ENCODE results near the gene CNIH3.
"Not testable (repeated sequence)": the region's sequence is repeated elsewhere in the genome, so short reads cannot be mapped to it uniquely, and the experiment has no call there.

Gene CNIH3

DNA sequence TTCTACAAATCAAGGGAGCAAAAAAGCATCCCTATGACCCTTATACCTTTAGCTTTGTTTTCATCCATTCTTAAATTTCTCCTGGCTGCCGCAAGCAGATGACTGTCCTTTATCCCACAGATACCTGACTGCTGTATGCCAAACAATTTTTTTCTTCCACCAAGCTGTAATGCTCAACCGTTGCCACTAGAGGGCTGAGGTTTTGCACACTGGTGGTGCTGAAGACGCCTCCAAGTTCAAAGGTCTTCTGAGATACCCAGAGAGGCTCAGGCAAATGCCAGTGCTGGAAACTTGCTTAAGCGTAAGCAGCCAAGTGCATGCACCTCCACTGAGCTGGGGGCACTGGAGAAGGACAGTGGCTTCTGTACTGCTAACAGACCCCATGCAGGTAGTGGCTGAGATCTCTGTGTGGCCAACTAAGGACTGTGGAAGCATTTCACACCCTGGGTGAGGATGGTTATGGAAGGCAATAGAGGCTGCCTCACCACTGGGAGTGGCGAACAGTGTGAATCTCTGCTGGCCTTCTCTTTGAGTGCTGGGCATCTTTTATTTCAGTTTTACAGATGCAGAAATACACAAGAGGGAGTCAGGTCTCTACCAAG is 28.5 kb downstream of the CNIH3 start:
- DNase-seq, result peak; percentile 32

DNA sequence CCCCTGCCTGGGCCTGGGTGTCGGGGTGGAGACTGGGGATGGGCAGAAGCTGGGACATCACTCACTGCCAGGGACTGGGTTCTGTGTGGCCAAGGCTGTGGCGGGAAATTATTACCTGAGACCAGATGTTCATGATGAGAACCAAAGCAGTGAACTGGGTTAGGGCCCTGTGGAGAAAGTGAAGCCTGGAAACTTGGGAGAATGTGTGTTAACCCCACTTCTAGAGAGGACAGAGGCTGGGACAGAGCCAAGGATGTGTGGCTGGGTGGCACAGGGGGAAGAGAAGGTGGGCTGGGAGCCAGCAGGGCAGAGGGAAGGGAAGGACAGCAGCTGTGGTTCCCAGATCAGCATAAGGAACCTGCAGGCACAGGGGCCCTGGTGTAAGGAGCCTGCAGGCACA is 31.3 kb downstream of the CNIH3 start:
- DNase-seq, result no peak

DNA sequence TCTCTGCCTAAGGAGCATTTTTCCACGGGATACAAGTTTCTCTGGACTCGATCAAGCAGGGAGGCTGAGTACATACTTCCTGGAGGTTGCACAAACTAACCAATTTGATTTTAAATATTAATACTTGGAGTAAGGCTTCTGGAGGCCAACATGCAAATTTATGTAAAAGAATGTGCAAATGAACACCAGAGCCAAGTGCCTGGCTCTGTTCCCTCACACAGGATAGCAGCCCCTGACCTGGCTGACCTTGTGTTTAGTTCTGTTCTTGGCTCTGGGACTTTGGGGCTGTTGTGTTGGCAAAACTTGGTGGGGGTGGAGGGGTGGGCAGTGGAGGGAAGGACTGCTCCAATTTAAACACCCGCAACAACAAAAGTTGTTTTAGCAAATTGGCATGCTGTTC is 34.2 kb downstream of the CNIH3 start:
- DNase-seq, result no peak

DNA sequence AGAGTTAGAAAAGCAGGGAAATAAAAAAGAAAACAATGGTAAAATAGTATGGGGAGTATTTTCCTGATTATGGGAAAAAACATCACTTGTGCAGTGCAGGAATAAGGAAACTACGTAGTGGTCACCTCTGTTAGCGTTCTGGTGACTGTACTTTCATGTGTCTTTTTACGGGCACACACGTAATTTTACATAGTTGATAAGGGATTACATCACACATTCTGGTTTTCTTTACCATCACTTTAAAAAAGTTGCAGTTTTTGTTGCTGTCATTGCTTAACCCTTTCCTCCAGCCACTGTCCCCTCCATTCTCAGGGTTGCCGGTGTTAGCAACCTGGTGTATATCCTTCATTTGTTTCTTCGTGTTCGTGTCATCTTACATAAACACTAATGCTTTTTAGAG is 35.1 kb downstream of the CNIH3 start:
- DNase-seq, result no peak

DNA sequence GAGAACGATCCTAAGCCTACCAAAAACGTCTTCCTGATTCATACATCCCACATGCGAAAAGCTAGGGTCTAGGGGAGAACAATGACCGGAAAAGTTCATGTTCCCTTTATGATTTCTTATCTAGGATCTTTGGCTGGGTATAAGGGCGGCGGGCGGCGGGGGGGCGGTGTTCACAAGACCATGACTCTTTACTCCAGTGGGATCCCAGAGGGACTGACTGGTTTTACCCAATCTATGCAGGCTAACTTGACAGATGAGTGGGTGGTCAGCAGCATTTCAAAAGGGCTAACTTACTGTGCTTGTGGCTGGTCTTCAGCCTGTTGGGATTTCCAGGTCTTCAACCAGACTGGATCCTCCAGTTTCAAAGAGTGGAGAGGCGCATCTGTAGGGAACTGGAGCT is 40.3 kb downstream of the CNIH3 start:
- no peak for DNase-seq

DNA sequence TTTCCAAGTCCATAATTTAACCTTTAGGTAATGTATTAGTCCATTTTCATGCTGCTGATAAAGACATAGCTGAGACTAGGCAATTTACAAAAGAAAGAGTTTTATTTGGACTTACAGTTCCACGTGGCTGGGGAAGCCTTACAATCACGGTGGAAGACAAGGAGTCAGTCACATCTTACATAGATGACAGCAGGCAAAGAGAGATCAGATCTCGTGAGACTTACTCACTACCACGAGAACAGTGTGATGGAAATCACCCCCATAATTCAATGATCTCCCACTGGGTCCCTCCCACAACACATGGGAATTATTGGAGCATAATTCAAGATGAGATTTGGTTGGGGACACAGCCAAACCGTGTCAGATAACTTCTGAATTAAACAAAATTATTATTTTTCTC is 44.0 kb downstream of the CNIH3 start:
- DNase-seq, result no peak

DNA sequence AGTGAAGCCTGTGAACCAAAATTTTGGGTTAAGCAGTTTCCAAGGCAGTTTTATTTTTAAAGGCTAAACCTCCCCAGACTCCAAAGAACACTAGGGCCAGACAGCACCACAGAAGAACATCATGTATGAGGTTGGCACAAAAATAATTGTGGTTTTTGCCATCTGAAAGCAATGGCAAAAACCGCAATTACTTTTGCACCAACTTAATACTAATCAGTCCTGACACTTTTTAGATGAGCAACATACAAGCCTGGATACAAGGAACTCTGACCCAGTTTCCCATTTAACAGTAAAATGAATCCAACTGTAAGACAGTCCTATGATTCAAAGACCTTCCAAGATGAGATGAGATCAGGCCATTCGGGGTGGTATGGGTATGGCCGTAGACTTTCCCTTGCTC is 46.8 kb downstream of the CNIH3 start:
- DNase-seq, result no peak

DNA sequence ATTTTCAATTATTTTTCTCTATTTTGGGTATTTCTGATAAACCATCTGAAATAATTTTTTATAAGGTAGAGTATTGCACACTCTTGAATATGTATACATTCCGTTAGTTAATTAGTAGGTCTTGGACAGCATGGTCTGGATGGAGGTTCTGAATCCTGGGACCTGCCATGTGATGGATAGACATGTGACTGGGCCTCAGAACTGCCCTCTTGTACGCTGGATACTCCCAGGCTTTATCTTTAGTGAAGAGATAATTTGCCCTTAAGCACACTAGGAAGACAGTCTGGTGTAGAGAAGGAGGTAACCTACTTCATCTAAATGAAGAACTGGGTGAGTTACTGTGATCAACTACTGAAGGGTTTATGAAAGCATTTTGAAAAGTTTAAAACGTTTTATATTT is 48.9 kb downstream of the CNIH3 start:
- no peak for DNase-seq

DNA sequence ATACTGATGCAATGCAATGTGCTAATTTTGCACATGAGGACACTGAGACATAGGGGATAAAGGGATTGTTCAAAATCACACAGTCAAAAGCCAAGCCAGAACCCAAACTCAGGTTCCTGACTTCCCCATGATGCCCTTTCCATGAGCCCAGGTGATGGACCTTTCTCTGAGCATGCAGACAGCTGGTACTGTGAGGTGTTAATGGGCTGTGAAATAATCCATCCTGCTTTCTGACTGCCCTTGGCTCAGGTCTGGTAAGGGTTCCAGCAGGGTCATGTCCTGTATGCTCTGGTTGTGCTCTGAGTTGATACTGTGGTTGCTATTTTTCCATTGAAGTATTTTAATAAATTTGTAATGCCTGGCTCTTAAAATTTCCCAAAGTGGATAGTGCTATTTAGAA is 50.0 kb downstream of the CNIH3 start:
- no peak for DNase-seq

DNA sequence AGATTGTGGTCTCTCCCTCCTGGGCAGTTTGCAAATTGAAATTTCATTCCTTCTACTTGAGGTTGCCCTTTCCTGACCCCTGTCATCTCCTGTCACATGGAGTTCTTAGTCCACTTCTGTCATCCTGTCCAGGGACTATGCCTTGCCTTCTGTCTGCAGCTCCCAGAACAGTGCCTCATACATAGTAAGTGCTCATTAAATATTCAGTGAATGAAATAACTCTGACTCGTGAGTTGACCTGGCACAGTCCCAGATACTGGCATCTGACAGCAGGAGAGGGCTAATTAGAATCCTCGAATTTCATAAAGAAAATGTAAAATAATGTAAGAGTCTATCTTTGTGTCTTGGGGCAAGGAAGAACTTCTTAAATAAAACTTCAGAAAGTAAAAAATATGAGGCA is 50.8 kb downstream of the CNIH3 start:
- no peak for DNase-seq

DNA sequence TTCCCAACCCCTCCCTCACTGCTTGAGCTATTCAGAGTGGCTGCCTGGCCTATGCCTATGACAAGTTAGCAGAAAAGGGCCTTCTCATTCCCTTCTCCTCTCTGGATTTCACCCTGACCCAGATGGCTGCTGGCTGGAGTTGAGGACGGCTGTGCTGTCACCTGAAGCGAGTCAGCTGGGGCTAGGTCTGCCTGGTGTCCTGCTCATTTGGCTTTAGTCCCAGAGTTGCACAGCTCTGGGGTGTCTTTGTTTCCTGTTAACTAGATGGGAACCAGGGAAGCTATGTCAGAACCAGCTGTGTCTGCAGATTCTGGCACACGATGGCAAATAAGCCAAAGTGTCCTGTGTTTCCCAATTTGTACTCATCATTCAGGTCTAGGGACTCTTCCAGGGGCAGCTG is 52.9 kb downstream of the CNIH3 start:
- no peak for DNase-seq

DNA sequence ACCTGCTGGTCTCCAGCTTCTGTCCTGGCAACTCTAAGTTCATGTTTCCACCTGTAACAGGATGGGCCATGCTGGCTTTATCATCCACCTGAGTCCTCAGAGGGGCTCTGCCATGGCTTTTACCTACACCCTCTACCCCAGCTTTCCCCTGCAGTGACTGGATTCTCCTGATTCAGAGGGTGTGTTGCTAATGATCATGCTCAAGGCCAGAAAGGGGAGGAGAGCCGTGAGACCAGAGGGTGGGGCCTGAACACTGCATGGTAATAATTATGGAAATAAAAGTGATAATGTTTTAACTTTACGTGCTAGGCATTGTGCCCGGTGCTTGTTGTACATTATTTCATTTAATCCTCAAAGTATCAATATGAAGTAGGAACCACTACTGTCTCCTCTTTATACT is 53.3 kb downstream of the CNIH3 start:
- DNase-seq, result no peak

DNA sequence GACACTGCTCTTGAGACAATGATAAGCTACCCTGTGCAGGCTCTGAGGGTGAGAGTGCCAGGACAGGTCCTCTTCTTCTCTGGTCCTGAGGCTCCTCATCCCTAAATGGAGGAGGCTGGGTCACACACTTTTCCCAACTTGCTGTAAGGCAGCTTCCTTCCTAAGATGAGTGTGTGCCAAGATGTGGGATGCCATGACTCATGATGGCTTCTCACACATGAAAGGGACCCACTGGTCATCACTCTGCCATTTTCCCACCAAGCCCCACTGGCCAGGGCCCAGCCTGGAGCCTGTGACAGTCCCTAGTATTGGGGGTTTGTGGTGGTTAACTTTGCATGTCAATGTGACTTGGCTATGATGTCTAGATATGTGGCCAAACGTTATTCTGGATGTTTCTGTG is 54.4 kb downstream of the CNIH3 start:
- DNase-seq, result no peak

DNA sequence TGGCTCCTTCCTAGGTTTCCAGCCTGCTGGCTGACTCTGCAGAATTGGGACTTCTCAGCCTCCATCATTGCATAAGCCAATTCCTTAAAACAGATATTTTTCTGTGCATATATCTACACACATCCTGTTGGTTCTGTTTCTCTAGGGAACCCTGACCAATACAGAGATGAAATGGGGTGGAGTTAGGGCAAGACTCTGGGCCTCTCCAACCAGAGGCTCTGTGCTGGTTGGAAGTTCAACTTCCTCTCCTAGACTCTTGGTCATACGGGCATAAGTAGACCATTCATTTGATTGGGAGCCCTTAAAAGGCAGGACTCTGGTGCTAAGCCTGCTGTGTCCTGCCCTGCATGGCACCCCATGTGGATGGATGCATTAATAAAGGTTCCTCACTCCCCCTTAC is 55.0 kb downstream of the CNIH3 start:
- DNase-seq, result no peak

DNA sequence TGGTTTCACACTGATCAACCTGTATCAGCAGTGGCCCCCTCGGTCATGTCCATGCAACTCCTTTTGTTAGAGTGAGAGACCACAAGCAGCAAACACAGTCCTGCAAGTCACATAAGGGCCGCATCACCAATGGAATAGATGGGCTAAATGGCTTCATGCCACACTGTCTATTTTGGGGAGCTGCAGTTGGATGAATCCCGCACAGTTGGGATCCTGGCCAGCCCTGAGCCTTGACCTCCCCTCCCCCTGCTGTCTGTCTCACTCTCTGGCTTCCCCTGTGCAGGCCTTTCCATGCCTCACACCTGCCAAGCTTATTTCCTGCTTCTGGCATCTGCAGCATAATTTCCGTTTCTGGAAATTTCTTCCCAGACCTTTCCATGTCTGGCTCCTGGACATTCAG is 57.0 kb downstream of the CNIH3 start:
- DNase-seq, result no peak

DNA sequence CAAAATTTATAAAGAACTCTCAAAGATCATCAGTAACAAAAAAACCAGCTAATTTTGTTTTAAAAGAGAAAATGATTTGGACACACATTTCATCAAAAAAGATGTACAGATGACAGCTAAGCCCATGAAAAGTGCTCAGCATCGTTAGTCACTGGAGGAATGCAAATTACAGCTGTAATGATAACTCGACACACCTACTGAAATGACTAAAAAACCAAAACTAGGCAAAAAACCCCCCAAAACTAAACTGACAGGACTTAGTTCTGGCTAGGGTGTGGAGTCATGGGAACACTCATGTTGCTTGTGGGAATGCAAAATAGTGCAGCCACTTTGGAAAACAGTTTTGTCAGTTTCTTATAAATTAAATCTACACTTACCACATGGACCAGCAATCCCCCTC is 59.5 kb downstream of the CNIH3 start:
- no peak for DNase-seq

DNA sequence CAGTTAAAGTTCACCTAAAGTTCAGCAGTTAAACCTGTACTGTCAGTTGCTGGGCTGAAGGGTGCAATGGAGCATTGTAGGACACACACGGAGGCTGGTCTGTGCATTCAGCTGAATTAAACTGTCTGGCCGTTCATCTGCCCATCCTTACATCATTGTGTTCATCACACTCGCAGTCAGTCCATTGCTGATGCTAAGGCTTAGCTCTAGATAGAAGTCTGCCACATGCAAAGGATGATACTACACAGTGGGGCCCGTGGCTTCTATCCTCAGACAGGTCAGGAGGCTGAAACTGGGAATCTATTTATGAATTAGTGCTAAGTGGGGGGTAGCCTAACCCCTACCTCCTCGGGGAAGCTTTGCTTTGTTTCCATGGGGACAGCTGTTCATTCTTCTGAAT is 60.4 kb downstream of the CNIH3 start:
- DNase-seq, result no peak

DNA sequence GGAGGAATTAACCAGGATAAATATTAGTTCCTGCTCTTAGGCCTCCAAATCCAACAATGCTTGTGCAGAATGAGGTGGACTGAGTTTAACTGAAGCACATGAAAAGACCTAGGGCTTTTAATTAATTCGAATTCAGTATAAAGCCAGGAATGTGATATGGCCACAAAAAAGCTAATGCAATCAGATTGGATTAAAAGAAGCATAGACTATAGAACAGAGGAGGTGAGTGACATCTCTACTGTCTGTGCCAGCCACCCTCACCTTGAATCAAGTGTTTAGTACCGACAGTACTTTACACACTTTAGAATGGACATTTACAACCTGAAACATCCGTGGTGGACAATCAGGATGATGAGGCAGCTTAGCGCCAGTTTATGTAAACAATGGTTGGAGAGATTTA is 62.1 kb downstream of the CNIH3 start:
- no peak for DNase-seq

DNA sequence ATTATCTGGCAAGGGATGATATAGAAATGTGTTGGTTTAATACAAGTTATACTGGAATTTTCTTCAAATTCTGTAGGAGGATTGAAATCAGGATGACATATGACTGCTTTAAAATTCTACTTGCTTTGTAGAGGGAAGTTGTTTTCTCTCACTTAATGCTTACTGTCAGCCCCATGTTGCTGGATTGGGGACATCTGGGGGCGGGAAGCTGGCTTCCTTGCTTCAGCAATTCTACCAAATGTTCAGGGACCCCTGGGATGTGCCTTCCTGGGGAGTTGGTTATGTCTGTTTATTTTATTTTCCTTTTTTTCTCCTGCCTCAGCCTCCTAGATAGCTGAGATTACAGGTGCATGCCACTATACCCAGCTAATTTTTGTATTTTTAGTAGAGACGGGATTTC is 63.5 kb downstream of the CNIH3 start:
- DNase-seq, result no peak

DNA sequence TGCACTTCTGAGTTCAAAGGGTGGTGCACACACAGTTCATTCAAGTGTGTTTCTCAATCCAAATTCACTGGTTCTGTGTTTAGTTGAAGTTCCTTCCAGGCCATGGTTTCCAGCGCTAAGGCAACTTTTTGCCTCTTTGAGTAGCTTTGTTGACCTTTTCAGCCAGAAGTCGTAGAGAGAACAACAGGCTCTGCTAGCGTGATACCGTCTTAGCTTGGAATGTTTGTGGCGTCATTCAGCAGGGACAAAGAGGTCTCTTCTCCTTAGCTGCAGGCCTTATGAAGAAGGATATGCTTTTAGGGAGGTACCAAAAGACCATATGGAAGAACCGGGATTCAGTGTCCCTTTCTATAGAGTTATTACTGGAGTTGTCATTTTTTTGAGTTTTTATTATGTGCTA is 65.7 kb downstream of the CNIH3 start:
- no peak for DNase-seq

DNA sequence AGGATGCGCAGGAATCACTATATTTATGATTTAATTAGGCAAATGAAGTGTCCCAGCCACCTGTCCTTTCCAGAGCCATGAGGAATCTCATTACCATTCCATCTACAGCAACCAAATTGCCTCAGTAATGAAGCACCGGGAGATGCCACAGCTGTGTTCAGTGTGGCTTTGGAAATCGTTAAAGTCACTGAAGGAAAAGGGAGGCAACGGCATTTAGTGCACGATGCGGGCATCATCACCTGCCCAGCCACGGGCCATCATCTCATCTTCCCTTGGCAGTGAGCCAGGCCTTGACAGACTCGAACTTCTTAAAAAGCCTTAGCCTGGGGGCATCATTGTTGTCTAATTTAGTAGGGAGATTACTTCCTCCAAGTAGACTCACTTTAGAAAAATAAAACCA is 67.8 kb downstream of the CNIH3 start:
- DNase-seq, result peak; percentile 45

DNA sequence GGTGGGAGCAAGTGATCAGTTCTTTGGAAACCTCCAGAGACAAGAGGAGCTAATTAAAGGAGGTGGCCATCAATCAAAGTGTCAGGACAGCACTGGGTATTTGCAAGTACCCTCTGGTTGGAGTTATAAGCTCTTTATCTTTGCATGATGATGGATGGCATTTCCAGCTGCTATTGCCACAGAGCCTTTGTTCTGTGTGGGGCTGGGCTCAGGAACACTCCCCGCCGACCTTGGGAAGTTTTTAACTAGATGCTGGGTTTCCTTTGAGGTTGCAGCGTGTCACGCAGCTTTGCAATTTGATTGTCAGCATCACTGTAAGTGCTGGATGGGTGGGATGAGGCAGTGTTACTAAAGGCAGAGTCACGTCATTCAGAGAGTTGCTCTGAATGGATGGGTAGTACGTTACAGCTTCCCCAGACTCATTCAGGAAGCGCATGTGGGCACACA is 68.9 kb downstream of the CNIH3 start:
- DNase-seq, result peak; percentile 10

DNA sequence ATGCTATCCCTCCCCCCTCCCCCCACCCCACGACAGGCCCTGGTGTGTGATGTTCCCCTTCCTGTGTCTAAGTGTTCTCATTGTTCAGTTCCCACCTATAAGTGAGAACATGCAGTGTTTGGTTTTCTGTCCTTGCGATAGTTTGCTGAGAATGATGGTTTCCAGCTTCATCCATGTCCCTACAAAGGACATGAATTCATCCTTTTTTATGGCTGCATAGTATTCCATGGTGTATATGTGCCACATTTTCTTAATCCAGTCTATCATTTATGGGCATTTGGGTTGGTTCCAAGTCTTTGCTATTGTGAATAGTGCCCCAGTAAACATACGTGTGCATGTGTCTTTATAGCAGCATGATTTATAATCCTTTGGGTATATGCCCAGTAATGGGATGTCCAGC is 70.0 kb downstream of the CNIH3 start:
- not testable (repeated sequence) for DNase-seq

DNA sequence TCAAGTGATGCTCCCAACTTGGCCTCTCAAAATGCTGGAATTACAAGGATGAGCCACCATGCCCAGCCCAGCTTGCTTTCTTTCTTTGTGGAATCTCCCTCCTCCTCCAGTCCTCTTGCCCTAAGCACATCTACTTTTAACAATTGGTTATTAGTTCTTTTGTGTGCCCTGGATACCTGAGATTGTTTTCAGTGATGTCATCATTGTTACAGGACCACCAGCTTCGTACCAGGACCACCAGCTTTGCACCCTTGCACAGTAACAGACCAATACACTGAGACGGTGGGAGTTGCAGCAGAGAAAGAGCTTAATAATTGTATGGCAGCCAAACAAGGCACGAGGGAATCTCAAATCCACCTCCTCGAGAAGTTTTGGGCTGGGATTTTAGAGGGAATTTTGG is 71.3 kb downstream of the CNIH3 start:
- DNase-seq, result no peak

DNA sequence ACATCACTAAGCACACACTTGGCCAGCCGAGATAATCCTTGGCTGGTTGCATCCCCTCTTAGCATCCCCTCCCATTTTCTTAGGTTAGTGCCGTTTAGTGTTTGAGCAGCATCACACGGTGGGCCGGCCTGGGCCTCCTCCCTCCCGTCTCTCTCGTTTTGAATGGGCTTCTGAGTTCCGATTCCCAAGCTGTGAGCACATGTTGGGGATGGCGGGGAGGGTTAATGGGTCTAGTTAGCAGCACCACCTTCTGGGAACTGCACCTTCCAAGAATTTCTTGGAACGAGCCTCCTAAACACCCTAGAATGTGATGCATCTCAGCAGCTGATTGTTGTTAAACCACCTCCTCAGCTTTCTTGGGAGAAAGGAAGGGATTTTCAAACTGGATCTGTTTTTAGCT is 73.3 kb downstream of the CNIH3 start:
- no peak for DNase-seq

DNA sequence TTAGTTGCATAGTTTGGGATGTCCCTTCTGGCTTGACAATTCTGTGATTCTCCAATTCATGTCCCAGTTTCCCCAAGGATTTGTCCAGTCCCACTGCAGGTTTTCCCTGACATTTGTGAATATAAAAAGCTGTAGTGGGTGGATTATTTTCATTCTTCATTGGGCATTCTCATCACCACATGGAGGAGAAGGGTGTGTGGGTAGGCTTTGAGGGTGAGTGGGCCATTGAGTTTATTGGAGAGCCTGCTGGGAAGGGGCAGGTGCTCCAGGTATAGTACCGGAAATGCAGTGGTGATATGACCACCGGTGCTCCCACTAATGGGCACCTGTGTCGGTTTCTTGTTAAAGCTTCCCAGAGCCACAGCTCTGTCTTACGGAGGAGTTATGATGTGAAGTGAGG is 74.5 kb downstream of the CNIH3 start:
- no peak for DNase-seq
